Measurements from ENCODE around the gene OR2AT4. TPM values are rescaled to one million over a fixed set of nuclear protein-coding genes. Genes with fewer than 3 reads are reported as not detected.
"Not testable (repeated sequence)": the region's sequence is repeated elsewhere in the genome, so short reads cannot be mapped to it uniquely, and the experiment has no call there.

OR2AT4 gene
- total RNA-seq, 4 donors from 2014 or later: not detected

DNA sequence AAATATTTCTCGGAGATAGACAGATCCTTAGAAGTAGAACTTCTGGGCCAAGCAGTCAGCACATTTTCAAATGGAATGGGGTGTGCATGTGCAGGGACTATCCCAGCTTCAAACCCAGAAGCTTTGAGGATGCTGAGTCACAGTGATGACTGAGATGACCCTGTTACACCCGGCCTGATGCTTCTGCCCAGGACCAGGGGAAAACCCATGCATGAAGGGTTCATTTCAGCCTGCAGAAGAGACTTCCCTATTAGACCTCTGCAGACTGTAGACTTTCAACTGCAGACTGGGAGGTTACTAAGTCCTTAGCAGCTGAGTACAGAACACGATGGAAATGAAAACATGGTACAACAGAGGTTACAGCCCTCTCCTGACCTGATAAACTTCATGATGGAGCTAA is 3.6 kb upstream of the OR2AT4 start:
- H3K27me3 ChIP-seq: peaks cover 0 to 12% (median 0%) of the 10 kb centered on the region in 3 donors
- in situ Hi-C loops (cut with MboI; ENCODE audit: low sequenced_read_pairs in 4 of 4): no loop called here
- intact Hi-C loops (cut with DNase I; ENCODE audit: low total_unique reads): no loop called here

DNA sequence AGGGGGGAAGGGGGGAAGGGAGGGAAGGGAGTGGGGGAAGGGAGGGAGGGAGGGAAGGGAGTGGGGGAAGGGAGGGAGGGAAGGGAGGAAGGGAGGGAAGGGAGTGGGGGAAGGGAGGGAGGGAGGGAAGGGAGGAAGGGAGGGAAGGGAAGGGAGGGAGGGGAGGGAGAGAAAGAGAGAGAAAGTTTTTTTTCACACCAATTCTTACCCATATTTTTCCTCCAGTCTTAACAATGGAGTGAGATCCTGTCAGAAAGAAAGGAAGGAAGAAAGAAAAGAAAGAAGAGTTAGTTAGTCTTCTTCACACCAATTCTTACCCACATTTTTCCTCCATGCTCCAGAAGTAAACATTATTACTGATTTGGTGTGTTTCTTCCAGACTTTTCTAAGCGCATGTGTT is 3.0 kb upstream of the OR2AT4 start:
- TF ChIP-seq CTCF (IDR thresholded peaks at IDR 0.05 in 4 of 5, conservative IDR thresholded peaks at IDR 0.05 in 1 of 5): no peak
- TF ChIP-seq POLR2A (IDR thresholded peaks at IDR 0.05): no peak
- ATAC-seq (no peak), DNase-seq (no peak)
- no peak overlapping the region for H3K4me3 ChIP-seq
- intact Hi-C loops (cut with DNase I; ENCODE audit: low total_unique reads) (no loop called here), in situ Hi-C loops (cut with MboI; ENCODE audit: low sequenced_read_pairs in 4 of 4) (no loop called here)
- no peak overlapping the region for H3K27ac ChIP-seq
- no peaks in the 10 kb centered on the region for H3K9me3 ChIP-seq
- H3K36me3 ChIP-seq: no peaks in the 10 kb centered on the region
- H3K27me3 ChIP-seq: peaks cover 0 to 12% (median 0%) of the 10 kb centered on the region in 3 donors
- no peaks in the 10 kb centered on the region for H3K4me1 ChIP-seq

More for the DNA sequence above, 3.6 kb upstream of the OR2AT4 start:
- no peaks in the 10 kb centered on the region for H3K4me1 ChIP-seq
- no peak for TF ChIP-seq POLR2A (IDR thresholded peaks at IDR 0.05)
- TF ChIP-seq CTCF (IDR thresholded peaks at IDR 0.05 in 4 of 5, conservative IDR thresholded peaks at IDR 0.05 in 1 of 5): no peak
- no peaks in the 10 kb centered on the region for H3K36me3 ChIP-seq
- ATAC-seq (no peak), DNase-seq (no peak)
- no peak overlapping the region for H3K27ac ChIP-seq
- H3K4me3 ChIP-seq: no peak overlapping the region
- H3K9me3 ChIP-seq: no peaks in the 10 kb centered on the region

DNA sequence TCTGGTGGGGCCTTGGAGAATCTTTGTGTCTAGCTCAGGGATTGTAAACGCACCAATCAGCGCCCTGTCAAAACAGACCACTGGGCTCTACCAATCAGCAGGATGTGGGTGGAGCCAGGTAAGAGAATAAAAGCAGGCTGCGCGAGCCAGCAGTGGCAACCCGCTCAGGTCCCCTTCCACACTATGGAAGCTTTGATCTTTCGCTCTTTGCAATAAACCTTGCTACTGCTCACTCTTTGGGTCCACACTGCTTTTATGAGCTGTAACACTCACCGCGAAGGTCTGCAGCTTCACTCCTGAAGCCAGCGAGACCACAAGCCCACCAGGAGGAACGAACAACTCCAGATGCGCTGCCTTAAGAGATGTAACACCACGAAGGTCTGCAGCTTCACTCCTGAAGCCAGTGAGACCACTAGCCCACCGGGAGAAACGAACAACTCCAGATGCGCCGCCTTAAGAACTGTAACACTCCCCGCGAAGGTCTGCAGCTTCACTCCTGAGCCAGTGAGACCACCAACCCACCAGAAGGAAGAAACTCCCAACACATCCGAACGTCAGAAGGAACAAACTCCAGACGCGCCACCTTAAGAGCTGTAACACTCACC is 2.3 kb upstream of the OR2AT4 start:
- peaks cover 0 to 11% (median 0%) of the 10 kb centered on the region in 3 donors for H3K27me3 ChIP-seq
- DNase-seq: not testable (repeated sequence)

DNA sequence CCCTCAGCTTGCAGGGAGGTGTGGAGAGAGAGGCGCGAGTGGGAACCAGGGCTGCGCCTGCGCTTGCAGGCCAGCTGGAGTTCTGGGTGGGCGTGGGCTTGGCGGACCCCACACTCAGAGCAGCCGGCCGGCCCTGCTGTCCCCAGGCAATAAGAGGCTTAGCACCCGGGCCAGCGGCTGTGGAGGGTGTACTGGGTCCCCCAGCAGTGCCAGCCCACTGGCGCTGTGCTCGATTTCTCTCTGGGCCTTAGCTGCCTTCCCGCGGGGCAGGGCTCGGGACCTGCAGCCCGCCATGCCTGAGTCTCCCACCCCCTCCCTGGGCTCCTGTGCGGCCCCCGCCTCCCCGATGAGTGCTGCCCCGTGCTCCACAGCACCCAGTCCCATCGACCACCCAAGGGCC is 1.5 kb upstream of the OR2AT4 start:
- H3K9me3 ChIP-seq; ATAC-seq; H3K27ac ChIP-seq; H3K36me3 ChIP-seq; H3K4me3 ChIP-seq; H3K27me3 ChIP-seq; H3K4me1 ChIP-seq; in situ Hi-C loops (cut with MboI; ENCODE audit: low sequenced_read_pairs in 4 of 4); DNase-seq; intact Hi-C loops (cut with DNase I; ENCODE audit: low total_unique reads): not testable (repeated sequence)

More for the DNA sequence above, 2.3 kb upstream of the OR2AT4 start:
- H3K27ac ChIP-seq; H3K4me3 ChIP-seq; H3K36me3 ChIP-seq; intact Hi-C loops (cut with DNase I; ENCODE audit: low total_unique reads); in situ Hi-C loops (cut with MboI; ENCODE audit: low sequenced_read_pairs in 4 of 4); ATAC-seq; H3K4me1 ChIP-seq; H3K9me3 ChIP-seq: not testable (repeated sequence)

GRCh38 chr11:75097173-75097557 is 489 bp upstream of the OR2AT4 start:
- H3K27ac ChIP-seq: no peak overlapping the region
- no peak overlapping the region for H3K4me3 ChIP-seq
- no peak for ATAC-seq
- DNase-seq: no peak
- TF ChIP-seq POLR2A (IDR thresholded peaks at IDR 0.05) (no peak), CTCF (IDR thresholded peaks at IDR 0.05 in 4 of 5, conservative IDR thresholded peaks at IDR 0.05 in 1 of 5) (no peak)
- no peaks in the 10 kb centered on the region for H3K9me3 ChIP-seq
- in situ Hi-C loops (cut with MboI; ENCODE audit: low sequenced_read_pairs in 4 of 4) (no loop called here), intact Hi-C loops (cut with DNase I; ENCODE audit: low total_unique reads) (no loop called here)
- no peaks in the 10 kb centered on the region for H3K4me1 ChIP-seq
- H3K27me3 ChIP-seq: peaks cover 0 to 9% (median 0%) of the 10 kb centered on the region in 3 donors
- no peaks in the 10 kb centered on the region for H3K36me3 ChIP-seq

DNA sequence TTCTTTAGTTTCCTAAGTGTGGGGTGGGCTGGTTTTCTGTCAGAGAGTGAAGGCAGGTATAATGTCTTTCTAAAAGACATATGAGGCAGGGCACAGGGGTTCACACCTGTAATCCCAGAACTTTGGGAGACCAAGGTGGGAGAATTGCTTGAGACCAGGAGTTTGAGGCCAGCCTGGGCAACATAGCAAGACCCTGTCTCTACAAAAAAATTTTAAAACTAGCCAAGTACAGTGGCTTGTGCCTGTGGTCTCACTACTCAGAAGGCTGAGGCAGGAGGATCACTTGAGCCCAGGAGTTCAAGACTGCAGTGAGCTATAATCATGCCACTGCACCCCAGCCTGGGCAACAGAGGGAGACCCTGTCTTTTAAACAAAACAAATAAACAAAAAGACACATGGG is 2.3 kb downstream of the OR2AT4 start:
- H3K27me3 ChIP-seq: not testable (repeated sequence)

More for the DNA sequence above, 2.3 kb downstream of the OR2AT4 start:
- H3K9me3 ChIP-seq; intact Hi-C loops (cut with DNase I; ENCODE audit: low total_unique reads); in situ Hi-C loops (cut with MboI; ENCODE audit: low sequenced_read_pairs in 4 of 4); H3K4me3 ChIP-seq; DNase-seq; H3K27ac ChIP-seq; H3K4me1 ChIP-seq; ATAC-seq; H3K36me3 ChIP-seq: not testable (repeated sequence)
